GM21381 (cell line): ENCODE data around the gene TMEM154.
A peak's percentile ranks its signal among the peaks of the same experiment; 100 is the strongest.

Source experiments
- ATAC-seq: cut with Tn5 transposase; IDR thresholded peaks from one replicate; pipeline ENCODE4 v1.9.1; 2021; ENCODE audit warnings: mild to moderate bottlenecking, moderate library complexity; ENCODE audit not compliant: unreplicated experiment

TMEM154 gene

GRCh38 chr4:152696764-152697261 lies 17.0 kb upstream of the TMEM154 start:
- peak; percentile 98 for ATAC-seq

GRCh38 chr4:152693871-152694270 lies 14.1 kb upstream of the TMEM154 start:
- ATAC-seq, result no peak

- ATAC-seq, result no peak
Observed at GRCh38 chr4:152691761-152692160, 12.0 kb upstream of the TMEM154 start.

- no peak for ATAC-seq
Observed at GRCh38 chr4:152690706-152691651, 11.2 kb upstream of the TMEM154 start.

- no peak for ATAC-seq
Observed at GRCh38 chr4:152689615-152690501, 10.1 kb upstream of the TMEM154 start.

GRCh38 chr4:152687974-152688599 lies 8.3 kb upstream of the TMEM154 start:
- ATAC-seq, result no peak

- ATAC-seq, result no peak
Observed at GRCh38 chr4:152686452-152687013, 6.7 kb upstream of the TMEM154 start.

- ATAC-seq, result no peak
Observed at GRCh38 chr4:152684587-152684986, 4.8 kb upstream of the TMEM154 start.

GRCh38 chr4:152684007-152684406 lies 4.2 kb upstream of the TMEM154 start:
- no peak for ATAC-seq

- no peak for ATAC-seq
Observed at GRCh38 chr4:152682143-152682941, 2.5 kb upstream of the TMEM154 start.

- peak; percentile 33 for ATAC-seq
Observed at GRCh38 chr4:152680988-152681603, 1.3 kb upstream of the TMEM154 start.

- ATAC-seq, result no peak
Observed at GRCh38 chr4:152678841-152679240, 956 bp downstream of the TMEM154 start.

GRCh38 chr4:152677117-152677516 lies 2.7 kb downstream of the TMEM154 start:
- ATAC-seq, result no peak

GRCh38 chr4:152676052-152676854 lies 3.5 kb downstream of the TMEM154 start:
- peak; percentile 35 for ATAC-seq

- ATAC-seq, result no peak
Observed at GRCh38 chr4:152674359-152674758, 5.4 kb downstream of the TMEM154 start.

- ATAC-seq, result no peak
Observed at GRCh38 chr4:152673489-152673888, 6.3 kb downstream of the TMEM154 start.

- ATAC-seq, result no peak
Observed at GRCh38 chr4:152672206-152673092, 7.3 kb downstream of the TMEM154 start.
